Astrocyte of the spinal cord (primary cell): ENCODE data around the gene BTBD19.

Source experiments
- DNase-seq: peaks from one replicate; pipeline ENCODE4 v3.0.0; 2011; ENCODE audit warnings: low read depth, low spot score
- H3K4me3 ChIP-seq: 2 replicates; pipeline ENCODE4 v1.5.1; 2011; ENCODE audit warnings: low read depth, mild to moderate bottlenecking, low read length, moderate library complexity
- in situ Hi-C: cut with HindIII; loops from 2 replicates; pipeline ENCODE4 v1.10.0; 2017; ENCODE audit warnings: low sequenced_read_pairs
- TF ChIP-seq, protein P1 (sequence below): IDR thresholded peaks from 2 replicates; pipeline ENCODE4 v1.5.1; 2012; ENCODE audit warnings: low read depth, mild to moderate bottlenecking, low read length, inconsistent platforms

The BTBD19 gene

GRCh38 chr1:44776730-44777068, 31.6 kb upstream of the BTBD19 start:
- in situ Hi-C loops: no loop called here
- peak overlapping the region; percentile 97 for H3K4me3 ChIP-seq
- no peak for DNase-seq
- TF ChIP-seq, protein P1, sequence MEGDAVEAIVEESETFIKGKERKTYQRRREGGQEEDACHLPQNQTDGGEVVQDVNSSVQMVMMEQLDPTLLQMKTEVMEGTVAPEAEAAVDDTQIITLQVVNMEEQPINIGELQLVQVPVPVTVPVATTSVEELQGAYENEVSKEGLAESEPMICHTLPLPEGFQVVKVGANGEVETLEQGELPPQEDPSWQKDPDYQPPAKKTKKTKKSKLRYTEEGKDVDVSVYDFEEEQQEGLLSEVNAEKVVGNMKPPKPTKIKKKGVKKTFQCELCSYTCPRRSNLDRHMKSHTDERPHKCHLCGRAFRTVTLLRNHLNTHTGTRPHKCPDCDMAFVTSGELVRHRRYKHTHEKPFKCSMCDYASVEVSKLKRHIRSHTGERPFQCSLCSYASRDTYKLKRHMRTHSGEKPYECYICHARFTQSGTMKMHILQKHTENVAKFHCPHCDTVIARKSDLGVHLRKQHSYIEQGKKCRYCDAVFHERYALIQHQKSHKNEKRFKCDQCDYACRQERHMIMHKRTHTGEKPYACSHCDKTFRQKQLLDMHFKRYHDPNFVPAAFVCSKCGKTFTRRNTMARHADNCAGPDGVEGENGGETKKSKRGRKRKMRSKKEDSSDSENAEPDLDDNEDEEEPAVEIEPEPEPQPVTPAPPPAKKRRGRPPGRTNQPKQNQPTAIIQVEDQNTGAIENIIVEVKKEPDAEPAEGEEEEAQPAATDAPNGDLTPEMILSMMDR: no peak

DNA sequence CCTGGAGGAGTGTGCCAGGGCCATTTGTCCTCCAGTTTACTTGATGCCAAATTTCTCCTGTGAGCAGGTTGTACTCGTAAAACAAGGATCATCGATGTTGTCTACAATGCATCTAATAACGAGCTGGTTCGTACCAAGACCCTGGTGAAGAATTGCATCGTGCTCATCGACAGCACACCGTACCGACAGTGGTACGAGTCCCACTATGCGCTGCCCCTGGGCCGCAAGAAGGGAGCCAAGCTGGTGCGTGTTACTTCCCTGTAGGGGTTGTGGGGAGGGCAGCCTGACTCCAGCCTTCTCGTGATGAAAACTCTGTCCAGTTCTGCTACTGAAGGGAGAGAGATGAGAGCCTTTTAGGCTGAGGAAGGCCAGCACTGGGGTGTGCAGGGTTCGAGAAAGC, 30.8 kb upstream of the BTBD19 start:
- TF ChIP-seq, protein P1: no peak
- in situ Hi-C loops: no loop called here
- H3K4me3 ChIP-seq: peak overlapping the region; percentile 97
- DNase-seq: no peak

GRCh38 chr1:44777969-44778635, 30.2 kb upstream of the BTBD19 start:
- no peak for DNase-seq
- in situ Hi-C loops: no loop called here
- TF ChIP-seq, protein P1: no peak
- peak overlapping the region; percentile 97 for H3K4me3 ChIP-seq

GRCh38 chr1:44778705-44779576, 29.4 kb upstream of the BTBD19 start:
- no peak overlapping the region for H3K4me3 ChIP-seq
- TF ChIP-seq, protein P1: no peak
- no peak for DNase-seq
- in situ Hi-C loops: no loop called here

- TF ChIP-seq, protein P1: no peak
- no peak overlapping the region for H3K4me3 ChIP-seq
- no peak for DNase-seq
- in situ Hi-C loops: no loop called here
Observed at GRCh38 chr1:44780583-44781121, 27.7 kb upstream of the BTBD19 start.

DNA sequence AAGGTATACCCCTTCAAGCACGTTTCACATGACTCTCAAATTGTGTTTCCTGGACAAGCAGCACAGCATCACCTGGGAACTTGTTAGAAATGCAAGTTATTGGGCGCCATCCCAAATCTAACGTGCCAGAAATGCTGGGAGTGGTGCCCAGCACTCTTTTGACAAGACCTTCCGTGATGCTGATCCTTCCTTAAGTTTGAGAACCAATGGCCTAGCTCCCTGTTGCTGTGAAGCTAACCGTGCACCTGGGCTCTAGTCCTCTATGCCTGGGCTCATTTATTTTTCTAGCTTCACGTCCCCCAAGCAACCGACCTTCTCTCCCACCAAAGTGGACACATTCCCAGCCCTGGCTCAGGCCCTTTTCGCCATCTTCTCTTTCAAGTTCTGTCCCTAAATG, 24.6 kb upstream of the BTBD19 start:
- DNase-seq: no peak
- TF ChIP-seq, protein P1: no peak
- H3K4me3 ChIP-seq: peak overlapping the region; percentile 26
- in situ Hi-C loops: no loop called here
